ENCODE results near the gene CDHR1.
A peak's percentile ranks its signal among the peaks of the same experiment; 100 is the strongest.

Gene CDHR1

DNA sequence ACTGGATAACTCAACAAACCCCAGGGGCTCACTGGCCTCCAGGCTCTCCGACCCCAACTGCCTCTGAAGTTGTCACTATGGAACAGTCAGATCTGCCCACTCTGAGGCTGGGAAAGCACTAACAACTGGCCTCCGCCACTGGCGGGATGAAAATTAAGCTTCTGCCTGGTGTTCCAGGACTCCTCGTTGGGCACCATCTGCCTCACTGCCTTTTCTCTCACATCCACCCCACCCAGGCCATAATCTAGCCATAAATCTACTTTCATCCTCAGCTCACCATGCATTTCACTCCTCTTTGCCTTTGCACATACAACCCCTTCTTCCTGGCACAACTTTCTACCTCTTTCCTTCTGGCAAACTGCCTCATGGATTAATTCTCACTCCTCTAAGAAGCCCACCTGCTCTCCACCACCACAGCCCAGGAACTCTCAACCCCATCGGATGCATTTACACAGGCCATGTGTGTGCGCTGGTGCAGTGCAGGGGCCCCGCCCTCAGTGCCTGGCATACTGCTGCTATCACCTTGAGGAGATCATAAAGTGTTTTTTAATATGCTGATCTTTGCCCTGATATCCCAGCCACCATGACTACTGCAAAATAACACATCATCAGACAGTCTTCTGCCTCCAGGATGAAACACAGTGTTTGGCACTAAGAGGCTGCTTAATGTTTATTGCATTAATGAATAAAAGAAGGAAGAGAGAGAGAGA, 4.0 kb downstream of the CDHR1 start:
- H3K27me3 ChIP-seq (replicated peaks; ENCODE audit: control insufficient read depth, insufficient read depth, low read length), result peaks cover 16% of the 10 kb centered on the region
- no peaks in the 10 kb centered on the region for H3K36me3 ChIP-seq (ENCODE audit: control insufficient read depth, insufficient read depth, low read length)
- no peak overlapping the region for H3K4me3 ChIP-seq (replicated peaks; ENCODE audit: low read depth, low read length)
- TF ChIP-seq, protein P1, sequence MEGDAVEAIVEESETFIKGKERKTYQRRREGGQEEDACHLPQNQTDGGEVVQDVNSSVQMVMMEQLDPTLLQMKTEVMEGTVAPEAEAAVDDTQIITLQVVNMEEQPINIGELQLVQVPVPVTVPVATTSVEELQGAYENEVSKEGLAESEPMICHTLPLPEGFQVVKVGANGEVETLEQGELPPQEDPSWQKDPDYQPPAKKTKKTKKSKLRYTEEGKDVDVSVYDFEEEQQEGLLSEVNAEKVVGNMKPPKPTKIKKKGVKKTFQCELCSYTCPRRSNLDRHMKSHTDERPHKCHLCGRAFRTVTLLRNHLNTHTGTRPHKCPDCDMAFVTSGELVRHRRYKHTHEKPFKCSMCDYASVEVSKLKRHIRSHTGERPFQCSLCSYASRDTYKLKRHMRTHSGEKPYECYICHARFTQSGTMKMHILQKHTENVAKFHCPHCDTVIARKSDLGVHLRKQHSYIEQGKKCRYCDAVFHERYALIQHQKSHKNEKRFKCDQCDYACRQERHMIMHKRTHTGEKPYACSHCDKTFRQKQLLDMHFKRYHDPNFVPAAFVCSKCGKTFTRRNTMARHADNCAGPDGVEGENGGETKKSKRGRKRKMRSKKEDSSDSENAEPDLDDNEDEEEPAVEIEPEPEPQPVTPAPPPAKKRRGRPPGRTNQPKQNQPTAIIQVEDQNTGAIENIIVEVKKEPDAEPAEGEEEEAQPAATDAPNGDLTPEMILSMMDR (IDR thresholded peaks at IDR 0.05; ENCODE audit: insufficient read depth, low read length, poor library complexity, severe bottlenecking), result no peak
- DNase-seq (ENCODE audit: extremely low read depth, insufficient read length), result no peak

DNA sequence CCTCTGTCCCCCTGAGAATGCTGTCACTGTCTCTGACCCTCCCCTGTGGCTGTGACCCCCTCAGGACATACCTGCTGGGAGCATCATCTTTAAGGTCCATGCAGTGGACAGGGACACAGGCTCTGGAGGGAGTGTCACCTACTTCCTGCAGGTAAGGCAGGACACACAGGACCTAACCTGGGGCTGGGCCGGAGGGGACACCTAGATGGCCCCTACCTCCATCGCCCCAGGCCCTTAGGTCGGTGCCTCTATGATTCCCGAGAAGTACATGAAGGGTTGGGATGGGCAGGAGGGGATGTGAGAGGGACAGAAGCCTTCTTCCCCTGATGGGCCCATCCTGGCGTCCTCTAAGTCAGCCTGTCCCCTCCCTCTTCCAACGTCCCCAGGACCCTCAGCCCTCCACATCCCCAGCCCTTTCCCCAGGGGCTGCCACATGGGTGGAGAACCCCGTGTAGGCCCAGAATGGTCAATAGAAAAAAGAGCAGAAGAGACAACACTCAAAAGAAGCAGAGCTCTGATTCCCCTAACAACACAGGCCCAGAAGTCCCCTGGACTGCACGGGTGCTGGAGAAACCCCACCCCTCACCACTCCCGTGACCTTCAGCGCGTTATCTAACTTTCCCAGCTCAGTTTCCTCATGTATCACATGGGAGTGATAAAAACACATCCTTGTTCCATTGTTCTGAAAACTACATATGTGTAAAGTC, 6.4 kb downstream of the CDHR1 start:
- no peaks in the 10 kb centered on the region for H3K36me3 ChIP-seq (ENCODE audit: control insufficient read depth, insufficient read depth, low read length)
- H3K4me3 ChIP-seq (replicated peaks; ENCODE audit: low read depth, low read length), result no peak overlapping the region
- peaks cover 5% of the 10 kb centered on the region for H3K27me3 ChIP-seq (replicated peaks; ENCODE audit: control insufficient read depth, insufficient read depth, low read length)
- no peak for DNase-seq (ENCODE audit: extremely low read depth, insufficient read length)
- TF ChIP-seq, protein P1 (IDR thresholded peaks at IDR 0.05; ENCODE audit: insufficient read depth, low read length, poor library complexity, severe bottlenecking), result no peak

DNA sequence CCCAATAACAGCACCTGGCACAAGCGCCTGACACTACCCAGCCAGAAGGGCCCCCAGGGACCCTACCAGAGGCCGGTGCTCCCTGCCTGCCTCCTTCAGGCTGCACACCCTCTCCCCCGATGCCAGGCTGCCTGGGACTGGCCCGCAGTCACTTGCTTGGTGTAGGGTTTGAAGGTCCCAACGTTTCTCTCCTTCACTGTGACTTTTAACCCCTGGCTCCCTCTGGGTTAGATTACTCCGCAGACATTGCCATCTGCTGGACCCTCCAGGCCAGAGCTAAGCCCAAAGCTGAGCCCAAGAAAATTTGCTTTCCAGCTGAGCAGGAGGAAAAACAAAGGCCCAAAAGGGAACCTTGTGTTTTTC, 6.9 kb downstream of the CDHR1 start:
- H3K27me3 ChIP-seq (replicated peaks; ENCODE audit: control insufficient read depth, insufficient read depth, low read length), result peaks cover 4% of the 10 kb centered on the region
- H3K36me3 ChIP-seq (ENCODE audit: control insufficient read depth, insufficient read depth, low read length), result no peaks in the 10 kb centered on the region
- TF ChIP-seq, protein P1 (IDR thresholded peaks at IDR 0.05; ENCODE audit: insufficient read depth, low read length, poor library complexity, severe bottlenecking), result peak; percentile 26
- H3K4me3 ChIP-seq (replicated peaks; ENCODE audit: low read depth, low read length), result no peak overlapping the region
- no peak for DNase-seq (ENCODE audit: extremely low read depth, insufficient read length)

DNA sequence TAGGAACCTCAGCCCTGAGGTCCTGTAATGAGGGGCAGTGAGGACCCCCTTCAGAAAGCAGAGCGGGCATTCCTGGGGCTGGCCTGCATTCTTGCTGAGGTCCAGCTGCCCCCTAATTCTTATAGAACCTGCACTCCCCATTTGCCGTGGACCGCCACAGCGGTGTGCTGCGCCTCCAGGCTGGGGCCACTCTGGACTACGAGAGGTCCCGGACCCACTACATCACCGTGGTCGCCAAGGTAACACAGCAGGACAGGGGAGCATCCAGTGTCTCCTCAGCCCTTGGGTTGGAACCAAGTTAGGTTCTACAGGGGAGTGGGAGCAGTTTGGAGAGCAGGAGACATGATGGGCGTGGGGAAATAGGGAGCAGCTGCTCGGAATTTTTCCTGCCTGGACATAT, 7.3 kb downstream of the CDHR1 start:
- TF ChIP-seq, protein P1 (IDR thresholded peaks at IDR 0.05; ENCODE audit: insufficient read depth, low read length, poor library complexity, severe bottlenecking), result no peak
- Histone ChIP-seq H3K4me3 (replicated peaks; ENCODE audit: low read depth, low read length) (no peak overlapping the region), H3K27me3 (replicated peaks; ENCODE audit: control insufficient read depth, insufficient read depth, low read length) (peaks cover 4% of the 10 kb centered on the region), H3K36me3 (ENCODE audit: control insufficient read depth, insufficient read depth, low read length) (no peaks in the 10 kb centered on the region)
- DNase-seq (ENCODE audit: extremely low read depth, insufficient read length), result no peak

DNA sequence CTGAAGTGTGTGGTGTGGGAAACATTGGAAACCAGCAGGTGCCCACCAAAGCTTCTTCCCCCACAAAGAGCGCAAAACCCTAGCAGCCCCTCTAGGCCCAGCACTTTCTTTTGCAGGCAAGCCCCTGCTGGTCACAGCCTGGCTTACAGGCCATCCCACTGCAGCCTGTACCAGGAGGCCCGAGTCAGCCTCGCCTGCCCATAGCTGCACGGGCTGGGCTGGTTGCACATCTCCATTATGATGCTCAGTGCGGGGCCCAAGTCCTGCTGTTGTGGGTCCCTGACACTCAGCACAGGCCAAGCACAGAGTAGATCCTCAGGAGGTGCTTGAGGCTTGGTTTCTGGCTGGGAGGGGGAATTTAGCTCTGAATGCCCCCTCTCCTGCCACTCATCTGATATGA, 8.0 kb downstream of the CDHR1 start:
- Histone ChIP-seq H3K27me3 (replicated peaks; ENCODE audit: control insufficient read depth, insufficient read depth, low read length) (peaks cover 5% of the 10 kb centered on the region), H3K36me3 (ENCODE audit: control insufficient read depth, insufficient read depth, low read length) (no peaks in the 10 kb centered on the region), H3K4me3 (replicated peaks; ENCODE audit: low read depth, low read length) (no peak overlapping the region)
- DNase-seq (ENCODE audit: extremely low read depth, insufficient read length), result no peak
- TF ChIP-seq, protein P1 (IDR thresholded peaks at IDR 0.05; ENCODE audit: insufficient read depth, low read length, poor library complexity, severe bottlenecking), result no peak

Measured in GM06990 (cell line).